ENCODE measurements around the gene SMARCAD1. TPM values are rescaled to one million over a fixed set of nuclear protein-coding genes. Genes with fewer than 3 reads are reported as not detected.

Gene SMARCAD1
- total RNA-seq, 2 donors from 2014 or later, result 16.2 to 16.7 TPM

DNA sequence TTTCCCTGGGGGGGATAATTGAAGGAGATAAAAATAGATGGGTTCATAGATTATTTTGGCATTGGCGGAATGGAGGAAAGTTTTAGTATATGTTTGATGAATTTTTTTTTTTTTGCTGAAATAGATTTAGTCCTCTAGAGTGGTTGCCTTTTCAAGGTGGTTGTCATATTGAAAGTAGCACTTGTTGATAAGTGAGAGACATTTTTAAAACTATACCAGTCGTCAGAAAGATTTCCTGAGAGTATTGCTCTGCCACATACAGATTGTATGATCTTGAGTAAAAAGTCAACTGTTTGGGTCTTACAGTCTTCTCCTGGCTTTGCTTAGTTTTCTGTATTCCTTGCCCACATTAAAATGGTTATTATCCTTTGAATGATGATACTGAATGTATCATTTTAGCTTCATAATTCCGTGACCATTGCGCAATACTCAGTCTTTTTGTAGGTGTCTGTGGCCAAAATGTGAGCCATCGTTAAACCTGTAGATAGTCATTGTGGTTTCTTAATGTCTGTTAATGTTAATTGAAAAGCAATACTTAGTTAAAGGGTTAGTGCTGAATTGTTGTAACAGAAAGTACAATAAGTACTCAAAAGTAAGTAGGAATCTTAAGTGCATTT, 7.1 kb downstream of the SMARCAD1 start:
- Histone ChIP-seq H3K36me3 (peaks cover 5% of the 10 kb centered on the region), H3K9me3 (no peaks in the 10 kb centered on the region), H3K4me1 (ENCODE audit: control insufficient read depth in 1 of 2, low read depth in 2 of 2) (peaks cover 0 to under 1% of the 10 kb centered on the region in 2 donors), H3K4me3 (no peak overlapping the region), H3K27me3 (replicated peaks; ENCODE audit: insufficient read depth) (no peaks in the 10 kb centered on the region), H3K27ac (no peak overlapping the region)
- DNase-seq (ENCODE audit: low spot score) (no peak), ATAC-seq (ENCODE audit: insufficient number of reproducible peaks, low FRiP score, low read depth) (no peak)
- TF ChIP-seq, protein P1, sequence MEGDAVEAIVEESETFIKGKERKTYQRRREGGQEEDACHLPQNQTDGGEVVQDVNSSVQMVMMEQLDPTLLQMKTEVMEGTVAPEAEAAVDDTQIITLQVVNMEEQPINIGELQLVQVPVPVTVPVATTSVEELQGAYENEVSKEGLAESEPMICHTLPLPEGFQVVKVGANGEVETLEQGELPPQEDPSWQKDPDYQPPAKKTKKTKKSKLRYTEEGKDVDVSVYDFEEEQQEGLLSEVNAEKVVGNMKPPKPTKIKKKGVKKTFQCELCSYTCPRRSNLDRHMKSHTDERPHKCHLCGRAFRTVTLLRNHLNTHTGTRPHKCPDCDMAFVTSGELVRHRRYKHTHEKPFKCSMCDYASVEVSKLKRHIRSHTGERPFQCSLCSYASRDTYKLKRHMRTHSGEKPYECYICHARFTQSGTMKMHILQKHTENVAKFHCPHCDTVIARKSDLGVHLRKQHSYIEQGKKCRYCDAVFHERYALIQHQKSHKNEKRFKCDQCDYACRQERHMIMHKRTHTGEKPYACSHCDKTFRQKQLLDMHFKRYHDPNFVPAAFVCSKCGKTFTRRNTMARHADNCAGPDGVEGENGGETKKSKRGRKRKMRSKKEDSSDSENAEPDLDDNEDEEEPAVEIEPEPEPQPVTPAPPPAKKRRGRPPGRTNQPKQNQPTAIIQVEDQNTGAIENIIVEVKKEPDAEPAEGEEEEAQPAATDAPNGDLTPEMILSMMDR (IDR thresholded peaks at IDR 0.05), result no peak

DNA sequence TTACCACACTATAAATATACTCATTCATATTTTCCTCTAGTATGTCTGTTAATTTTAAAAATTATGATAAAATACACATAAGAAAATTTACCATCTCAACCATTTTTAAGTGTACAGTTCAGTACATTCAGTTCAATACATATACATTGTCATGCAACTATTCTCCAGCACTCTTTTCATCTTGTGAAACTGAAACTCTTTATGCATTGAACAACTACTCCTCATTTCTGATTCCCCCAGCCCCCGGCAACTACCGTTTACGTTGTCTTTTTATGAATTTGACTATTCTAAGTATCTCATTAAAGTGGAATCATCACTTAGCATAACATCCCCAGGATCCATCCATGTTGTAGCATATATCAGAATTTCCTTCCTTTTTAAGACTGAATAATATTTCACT, 8.7 kb downstream of the SMARCAD1 start:
- Histone ChIP-seq H3K27ac (no peak overlapping the region), H3K9me3 (no peaks in the 10 kb centered on the region), H3K4me3 (no peak overlapping the region), H3K4me1 (ENCODE audit: control insufficient read depth in 1 of 2, low read depth in 2 of 2) (no peaks in the 10 kb centered on the region), H3K36me3 (peaks cover 5% of the 10 kb centered on the region), H3K27me3 (replicated peaks; ENCODE audit: insufficient read depth) (no peaks in the 10 kb centered on the region)
- no peak for ATAC-seq (ENCODE audit: insufficient number of reproducible peaks, low FRiP score, low read depth)
- no peak for DNase-seq (ENCODE audit: low spot score)
- TF ChIP-seq, protein P1 (IDR thresholded peaks at IDR 0.05), result no peak

DNA sequence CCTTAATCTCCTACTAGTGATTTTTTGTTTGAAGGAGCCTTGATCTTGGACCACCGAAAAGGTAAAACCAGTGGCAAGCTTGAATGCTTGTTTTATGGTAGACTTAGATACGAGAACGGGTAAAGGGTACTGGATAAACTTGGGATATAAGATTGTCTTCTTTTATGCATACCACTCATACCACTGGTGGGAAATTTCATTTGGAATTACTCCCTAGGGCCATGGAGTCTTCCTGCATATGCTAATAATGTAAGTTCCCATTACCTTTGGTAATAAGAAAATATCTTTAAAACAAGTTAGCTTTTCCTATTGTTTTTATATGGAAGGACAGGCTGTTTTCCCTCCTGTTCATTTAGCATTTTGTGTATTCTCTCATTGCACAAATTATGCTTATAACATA, 11.7 kb downstream of the SMARCAD1 start:
- Histone ChIP-seq H3K36me3 (no peaks in the 10 kb centered on the region), H3K4me1 (ENCODE audit: control insufficient read depth in 1 of 2, low read depth in 2 of 2) (no peaks in the 10 kb centered on the region), H3K9me3 (no peaks in the 10 kb centered on the region), H3K27ac (no peak overlapping the region), H3K27me3 (replicated peaks; ENCODE audit: insufficient read depth) (no peaks in the 10 kb centered on the region), H3K4me3 (no peak overlapping the region)
- ATAC-seq (ENCODE audit: insufficient number of reproducible peaks, low FRiP score, low read depth), result no peak
- DNase-seq (ENCODE audit: low spot score), result no peak
- TF ChIP-seq, protein P1 (IDR thresholded peaks at IDR 0.05), result no peak

DNA sequence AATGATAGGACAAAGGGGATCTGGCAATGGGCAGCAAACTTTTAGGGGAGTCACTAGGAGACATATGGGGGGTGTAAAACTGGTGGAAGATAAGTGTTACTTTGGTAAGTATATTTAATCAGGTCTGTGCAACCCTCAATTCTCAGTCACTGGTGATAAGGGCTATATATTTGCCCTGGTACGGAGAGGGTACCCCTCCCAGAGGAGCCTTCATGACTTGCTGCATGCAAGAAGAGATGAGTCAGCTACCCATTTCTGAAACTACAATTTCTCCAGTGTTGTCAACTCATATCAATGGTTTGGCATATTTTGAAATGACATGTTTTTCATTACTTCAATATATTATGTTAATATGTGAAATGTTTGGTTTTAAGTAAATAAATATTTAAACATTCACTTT, 14.3 kb downstream of the SMARCAD1 start:
- ATAC-seq (ENCODE audit: insufficient number of reproducible peaks, low FRiP score, low read depth) (no peak), DNase-seq (ENCODE audit: low spot score) (no peak)
- Histone ChIP-seq H3K9me3 (no peaks in the 10 kb centered on the region), H3K36me3 (no peaks in the 10 kb centered on the region), H3K4me3 (no peak overlapping the region), H3K4me1 (ENCODE audit: control insufficient read depth in 1 of 2, low read depth in 2 of 2) (no peaks in the 10 kb centered on the region), H3K27me3 (replicated peaks; ENCODE audit: insufficient read depth) (no peaks in the 10 kb centered on the region), H3K27ac (no peak overlapping the region)
- TF ChIP-seq, protein P1 (IDR thresholded peaks at IDR 0.05), result no peak

DNA sequence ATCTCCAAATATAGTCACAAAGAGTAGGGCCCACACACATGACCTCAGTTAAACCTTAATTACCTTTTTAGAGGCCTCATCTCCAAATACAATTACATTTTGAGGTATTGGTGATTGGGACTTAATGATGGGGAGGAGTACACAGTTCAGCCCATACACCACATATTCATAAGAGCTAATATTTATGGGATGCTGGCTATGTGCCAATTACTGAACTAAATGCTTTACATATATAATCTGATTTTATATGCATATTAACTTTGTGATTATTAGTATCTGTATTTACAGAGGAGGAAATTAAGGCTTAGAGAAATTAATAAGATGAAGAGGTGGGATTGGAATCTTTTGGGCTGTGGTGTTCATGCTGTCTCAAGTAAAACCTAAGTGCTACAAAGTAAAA, 17.8 kb downstream of the SMARCAD1 start:
- Histone ChIP-seq H3K36me3 (peaks cover 8% of the 10 kb centered on the region), H3K4me1 (ENCODE audit: control insufficient read depth in 1 of 2, low read depth in 2 of 2) (peaks cover 0 to 6% of the 10 kb centered on the region in 2 donors), H3K27ac (no peak overlapping the region), H3K27me3 (replicated peaks; ENCODE audit: insufficient read depth) (no peaks in the 10 kb centered on the region), H3K9me3 (no peaks in the 10 kb centered on the region), H3K4me3 (no peak overlapping the region)
- ATAC-seq (ENCODE audit: insufficient number of reproducible peaks, low FRiP score, low read depth), result no peak
- no peak for DNase-seq (ENCODE audit: low spot score)
- TF ChIP-seq, protein P1 (IDR thresholded peaks at IDR 0.05), result no peak
